ENCODE data around the gene CCDC71L. TPM values are rescaled to one million over a fixed set of nuclear protein-coding genes. Genes with fewer than 3 reads are reported as not detected.
A peak's percentile ranks its signal among the peaks of the same experiment; 100 is the strongest.

Gene CCDC71L
- total RNA-seq, 1 donor: 27.5 TPM

- no peak for DNase-seq (ENCODE audit: low read depth in 2 of 3, low spot score in 2 of 3)
These were observed 1.6 kb downstream of the CCDC71L start for GRCh38 chr7:106659166-106659962.

GRCh38 chr7:106658316-106659165 is 2.4 kb downstream of the CCDC71L start:
- DNase-seq (ENCODE audit: low read depth in 2 of 3, low spot score in 2 of 3): no peak

DNA sequence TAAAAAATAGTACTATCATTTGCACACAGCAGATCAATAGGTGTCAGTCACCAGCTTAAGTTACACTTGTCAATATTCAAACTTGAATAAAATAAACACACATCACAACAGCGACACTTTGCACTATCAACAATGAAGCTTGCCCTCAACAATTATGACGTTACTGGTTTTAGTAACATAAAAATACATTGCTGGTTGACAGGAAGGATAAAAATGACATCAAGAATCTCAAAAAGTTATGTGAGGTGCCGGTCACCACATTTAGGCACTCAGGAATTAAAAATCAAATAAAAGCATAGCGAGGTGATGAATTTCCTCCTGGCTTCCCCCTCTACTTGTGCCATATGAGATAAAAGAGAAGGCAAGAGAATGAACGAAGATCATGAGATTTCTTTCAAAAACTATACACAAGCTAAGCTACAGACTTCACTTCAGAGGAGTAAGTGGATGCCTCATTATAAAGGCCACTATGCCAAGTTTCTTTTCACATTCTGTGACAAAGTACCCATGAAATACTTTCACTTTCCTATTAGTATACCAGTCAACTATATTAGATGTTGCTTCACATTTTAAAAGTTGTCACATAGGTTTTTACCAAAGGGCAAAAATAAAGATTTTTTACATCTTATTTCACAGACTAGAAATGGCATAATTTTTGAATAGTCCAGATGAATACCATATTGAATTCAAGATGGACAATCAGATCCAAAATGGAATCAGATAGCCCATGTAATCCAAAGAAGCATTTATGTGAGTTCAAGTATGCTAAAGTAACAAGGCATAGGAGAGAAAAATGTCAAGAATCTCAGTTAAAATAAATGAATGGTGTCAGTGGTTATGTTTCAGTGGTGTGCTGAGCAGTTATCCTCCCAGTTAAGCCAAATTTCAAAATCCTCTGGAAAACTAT is 3.6 kb downstream of the CCDC71L start:
- peak in 1 of 3 donors; percentile 55 for DNase-seq (ENCODE audit: low read depth in 2 of 3, low spot score in 2 of 3)

DNA sequence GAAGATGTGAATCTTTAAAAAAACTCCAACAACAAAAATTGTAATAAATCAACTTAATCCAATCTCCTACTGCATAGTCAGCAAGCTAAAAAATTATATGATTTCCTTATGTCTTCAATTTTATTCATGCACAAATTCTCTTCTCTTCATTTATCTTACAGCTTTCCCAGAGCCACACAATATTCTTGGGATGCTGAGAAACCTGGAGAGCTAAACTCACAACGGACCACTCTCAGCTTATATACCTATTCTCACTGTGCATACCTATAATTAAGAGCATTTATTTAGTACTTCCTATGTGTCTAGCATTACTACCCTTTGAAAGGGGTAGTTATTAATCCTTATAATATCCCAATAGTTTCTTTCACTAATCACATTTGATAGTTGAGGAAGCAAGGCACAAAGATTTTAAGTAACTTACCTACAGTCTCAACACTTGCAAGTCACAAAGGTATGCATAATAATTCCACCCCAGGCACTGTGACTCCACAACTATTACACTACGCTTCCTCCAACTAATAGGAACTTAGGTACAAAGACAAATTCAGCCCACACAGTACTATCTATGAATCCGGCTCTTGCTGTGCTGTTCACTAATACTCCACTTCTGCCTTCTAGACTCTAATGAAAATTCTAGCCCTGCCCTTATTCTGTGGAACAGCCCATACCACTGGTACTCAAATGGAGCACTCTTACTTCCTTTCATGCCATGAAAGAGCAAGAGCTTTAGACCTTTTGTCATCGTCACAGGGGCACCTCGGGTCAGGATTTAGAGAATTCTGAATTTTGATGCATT is 5.1 kb downstream of the CCDC71L start:
- DNase-seq (ENCODE audit: low read depth in 2 of 3, low spot score in 2 of 3): no peak

GRCh38 chr7:106653488-106653887 is 7.5 kb downstream of the CCDC71L start:
- no peak for DNase-seq (ENCODE audit: low read depth in 2 of 3, low spot score in 2 of 3)

- no peak for DNase-seq (ENCODE audit: low read depth in 2 of 3, low spot score in 2 of 3)
These were observed 8.0 kb downstream of the CCDC71L start for GRCh38 chr7:106652909-106653308.

DNA sequence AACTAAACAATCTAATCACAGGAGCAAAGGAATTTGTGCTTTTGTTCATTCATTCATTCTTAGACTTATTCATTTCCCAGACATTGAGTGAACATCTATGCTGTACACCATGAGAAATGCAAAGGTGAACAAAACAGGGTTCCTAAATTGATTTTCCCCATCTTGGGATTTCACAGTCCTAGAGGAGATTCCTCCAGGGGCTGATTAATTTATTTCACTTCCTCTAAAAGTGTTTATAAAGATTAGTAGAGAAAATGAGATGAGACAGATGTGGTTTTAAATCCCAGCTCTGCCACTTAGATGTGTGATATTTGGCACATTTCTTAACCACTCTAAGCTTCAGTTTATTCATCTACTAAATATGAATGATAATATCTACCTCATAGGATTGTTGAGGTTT is 8.9 kb downstream of the CCDC71L start:
- DNase-seq (ENCODE audit: low read depth in 2 of 3, low spot score in 2 of 3): no peak

DNA sequence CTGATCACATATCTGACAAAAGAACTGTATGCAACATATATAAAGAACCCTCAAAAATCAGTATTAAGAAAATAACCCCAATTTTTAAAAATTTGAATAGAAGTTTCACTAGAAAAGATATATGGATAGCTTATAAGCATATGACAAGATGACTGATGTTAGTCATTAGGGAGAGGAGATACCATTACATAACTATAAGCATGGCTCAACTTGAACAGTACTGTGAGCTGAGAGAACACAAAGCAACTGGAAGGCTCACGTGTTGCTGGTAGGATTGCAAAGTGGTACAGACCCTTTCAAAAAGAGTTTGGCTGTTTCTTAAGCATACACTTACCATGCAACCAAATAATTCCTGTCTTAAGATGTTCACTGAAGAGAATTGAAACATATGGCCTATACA is 14.7 kb downstream of the CCDC71L start:
- DNase-seq (ENCODE audit: low read depth in 2 of 3, low spot score in 2 of 3): no peak

DNA sequence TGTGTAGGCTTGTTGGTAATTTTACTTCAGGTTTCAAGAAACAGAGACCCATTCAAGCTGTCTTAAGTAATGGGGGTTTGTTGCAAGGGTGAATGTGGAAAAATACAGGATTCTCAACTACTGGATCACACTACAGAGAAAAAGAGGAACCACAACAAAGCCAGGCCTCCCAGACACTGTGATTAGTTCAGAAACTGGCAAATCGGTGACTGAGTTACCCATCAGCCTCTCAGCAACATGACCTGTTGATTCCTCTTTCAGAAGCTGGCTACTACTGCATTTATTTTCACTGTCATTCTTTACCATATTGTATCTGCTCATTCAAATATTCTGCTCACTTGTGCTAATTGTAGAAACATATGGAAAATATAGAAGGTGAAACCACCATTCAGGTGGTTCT is 16.0 kb downstream of the CCDC71L start:
- peak in 1 of 3 donors; percentile 69 for DNase-seq (ENCODE audit: low read depth in 2 of 3, low spot score in 2 of 3)

- no peak for DNase-seq (ENCODE audit: low read depth in 2 of 3, low spot score in 2 of 3)
These were observed 17.6 kb downstream of the CCDC71L start for GRCh38 chr7:106643216-106644000.

GRCh38 chr7:106641416-106641815 is 19.5 kb downstream of the CCDC71L start:
- DNase-seq (ENCODE audit: low read depth in 2 of 3, low spot score in 2 of 3): no peak

DNA sequence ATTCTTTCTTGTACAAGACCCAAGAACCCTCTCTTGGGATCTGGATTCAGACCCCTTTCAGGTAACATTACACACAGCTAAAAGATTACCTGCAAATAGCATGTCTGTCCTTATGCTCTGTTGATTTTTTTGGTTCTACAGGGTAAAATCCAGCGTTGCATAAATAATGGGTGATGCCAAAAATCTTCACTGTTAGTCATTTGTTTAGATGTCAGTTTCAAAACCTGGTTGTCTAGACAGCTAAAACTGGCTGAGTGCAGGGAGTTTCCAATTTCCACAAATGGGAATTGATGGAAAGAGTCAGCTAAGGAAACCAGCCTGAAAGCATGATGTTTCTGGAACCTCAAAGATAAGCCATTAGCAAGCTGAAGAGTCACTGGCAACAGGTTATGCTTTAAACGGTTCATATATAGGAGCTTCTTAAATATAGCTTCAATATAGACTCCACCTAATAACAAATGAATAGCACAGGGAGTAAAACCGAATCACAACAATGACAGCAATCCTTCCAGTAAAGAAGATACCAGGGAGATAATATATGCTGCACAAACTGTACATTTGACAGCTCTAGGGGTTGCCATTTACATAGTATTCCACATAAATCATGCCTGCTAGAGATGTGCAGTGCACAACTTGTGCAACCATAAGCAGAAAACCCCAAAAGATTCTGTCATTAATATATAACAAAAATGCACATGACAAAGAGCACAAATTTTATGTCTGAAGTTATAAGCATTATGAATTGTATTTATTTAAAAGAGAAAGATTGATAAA is 20.4 kb downstream of the CCDC71L start:
- no peak for DNase-seq (ENCODE audit: low read depth in 2 of 3, low spot score in 2 of 3)

GRCh38 chr7:106639476-106640334 is 21.3 kb downstream of the CCDC71L start:
- no peak for DNase-seq (ENCODE audit: low read depth in 2 of 3, low spot score in 2 of 3)

GRCh38 chr7:106635411-106635810 is 25.5 kb downstream of the CCDC71L start:
- DNase-seq (ENCODE audit: low read depth in 2 of 3, low spot score in 2 of 3): no peak

GRCh38 chr7:106634958-106635357 is 26.0 kb downstream of the CCDC71L start:
- no peak for DNase-seq (ENCODE audit: low read depth in 2 of 3, low spot score in 2 of 3)

- DNase-seq (ENCODE audit: low read depth in 2 of 3, low spot score in 2 of 3): no peak
These were observed 30.3 kb downstream of the CCDC71L start for GRCh38 chr7:106630648-106631047.

DNA sequence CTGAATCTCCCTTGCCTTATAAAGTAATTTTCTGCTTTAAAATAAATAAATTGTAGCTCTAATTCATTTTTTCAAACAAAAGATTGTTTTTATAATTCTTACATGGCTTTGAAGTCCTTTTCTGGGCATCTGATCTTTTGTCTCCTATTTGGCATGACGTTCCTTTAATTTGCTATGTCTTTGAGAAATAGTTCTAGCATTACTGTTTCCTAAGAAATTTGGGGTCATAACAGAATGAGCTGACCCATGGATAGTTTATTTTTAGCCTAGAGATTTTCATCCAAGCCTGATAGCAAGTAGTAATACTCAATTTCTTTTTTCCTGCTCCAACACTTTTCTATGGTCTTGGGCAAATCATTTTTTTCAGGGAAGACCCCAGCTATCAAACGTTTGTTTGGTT is 31.4 kb downstream of the CCDC71L start:
- DNase-seq (ENCODE audit: low read depth in 2 of 3, low spot score in 2 of 3): no peak
